ENCODE results near the gene DIO3. TPM values are rescaled to one million over a fixed set of nuclear protein-coding genes. Genes with fewer than 3 reads are reported as not detected.

DIO3 gene
- total RNA-seq, 2 donors from 2014 or later, result 0.82 to 6.9 TPM

GRCh38 chr14:101590616-101591015 lies 29.3 kb downstream of the DIO3 start:
- H3K4me3 ChIP-seq, result no peak overlapping the region
- H3K27ac ChIP-seq, result no peak overlapping the region
- DNase-seq (ENCODE audit: low spot score), result no peak
- H3K4me1 ChIP-seq (replicated peaks), result no peaks in the 10 kb centered on the region
- no peaks in the 10 kb centered on the region for H3K36me3 ChIP-seq
- TF ChIP-seq POLR2AphosphoS5 (IDR thresholded peaks at IDR 0.05), result no peak
- TF ChIP-seq POLR2A (IDR thresholded peaks at IDR 0.05), result no peak
- no peak for TF ChIP-seq CTCF (IDR thresholded peaks at IDR 0.05)
- no peaks in the 10 kb centered on the region for H3K27me3 ChIP-seq (replicated peaks; ENCODE audit: insufficient read depth)
- H3K9me3 ChIP-seq, result no peaks in the 10 kb centered on the region
- intact Hi-C loops (cut with DNase I), result no loop called here
- WGBS, result 95% methylated on average over 14 of the region's 14 CpGs

GRCh38 chr14:101591121-101591520 lies 29.8 kb downstream of the DIO3 start:
- Histone ChIP-seq H3K4me3 (no peak overlapping the region), H3K27ac (no peak overlapping the region), H3K27me3 (replicated peaks; ENCODE audit: insufficient read depth) (no peaks in the 10 kb centered on the region), H3K36me3 (no peaks in the 10 kb centered on the region), H3K9me3 (no peaks in the 10 kb centered on the region), H3K4me1 (replicated peaks) (no peaks in the 10 kb centered on the region)
- no peak for DNase-seq (ENCODE audit: low spot score)
- TF ChIP-seq CTCF (IDR thresholded peaks at IDR 0.05), result no peak
- TF ChIP-seq POLR2AphosphoS5 (IDR thresholded peaks at IDR 0.05), result no peak
- no peak for TF ChIP-seq POLR2A (IDR thresholded peaks at IDR 0.05)
- intact Hi-C loops (cut with DNase I), result no loop called here
- 23% methylated on average over 5 of the region's 5 CpGs for WGBS

GRCh38 chr14:101591582-101591981 lies 30.3 kb downstream of the DIO3 start:
- H3K4me1 ChIP-seq (replicated peaks), result no peaks in the 10 kb centered on the region
- no peaks in the 10 kb centered on the region for H3K27me3 ChIP-seq (replicated peaks; ENCODE audit: insufficient read depth)
- intact Hi-C loops (cut with DNase I), result no loop called here
- H3K9me3 ChIP-seq, result no peaks in the 10 kb centered on the region
- H3K4me3 ChIP-seq, result no peak overlapping the region
- no peak overlapping the region for H3K27ac ChIP-seq
- WGBS, result 94% methylated on average over 5 of the region's 5 CpGs
- no peak for DNase-seq (ENCODE audit: low spot score)
- TF ChIP-seq POLR2A (IDR thresholded peaks at IDR 0.05), result no peak
- TF ChIP-seq POLR2AphosphoS5 (IDR thresholded peaks at IDR 0.05), result no peak
- no peak for TF ChIP-seq CTCF (IDR thresholded peaks at IDR 0.05)
- no peaks in the 10 kb centered on the region for H3K36me3 ChIP-seq

- Histone ChIP-seq H3K4me3 (no peak overlapping the region), H3K9me3 (no peaks in the 10 kb centered on the region), H3K27me3 (replicated peaks; ENCODE audit: insufficient read depth) (no peaks in the 10 kb centered on the region), H3K36me3 (no peaks in the 10 kb centered on the region), H3K27ac (no peak overlapping the region), H3K4me1 (replicated peaks) (no peaks in the 10 kb centered on the region)
- 94% methylated on average over 7 of the region's 7 CpGs for WGBS
- no peak for TF ChIP-seq POLR2AphosphoS5 (IDR thresholded peaks at IDR 0.05)
- no peak for TF ChIP-seq CTCF (IDR thresholded peaks at IDR 0.05)
- TF ChIP-seq POLR2A (IDR thresholded peaks at IDR 0.05), result no peak
- DNase-seq (ENCODE audit: low spot score), result no peak
- intact Hi-C loops (cut with DNase I), result no loop called here
These were observed 32.3 kb downstream of the DIO3 start for GRCh38 chr14:101593411-101594238.
